ENCODE measurements around the gene GLG1.

DNA sequence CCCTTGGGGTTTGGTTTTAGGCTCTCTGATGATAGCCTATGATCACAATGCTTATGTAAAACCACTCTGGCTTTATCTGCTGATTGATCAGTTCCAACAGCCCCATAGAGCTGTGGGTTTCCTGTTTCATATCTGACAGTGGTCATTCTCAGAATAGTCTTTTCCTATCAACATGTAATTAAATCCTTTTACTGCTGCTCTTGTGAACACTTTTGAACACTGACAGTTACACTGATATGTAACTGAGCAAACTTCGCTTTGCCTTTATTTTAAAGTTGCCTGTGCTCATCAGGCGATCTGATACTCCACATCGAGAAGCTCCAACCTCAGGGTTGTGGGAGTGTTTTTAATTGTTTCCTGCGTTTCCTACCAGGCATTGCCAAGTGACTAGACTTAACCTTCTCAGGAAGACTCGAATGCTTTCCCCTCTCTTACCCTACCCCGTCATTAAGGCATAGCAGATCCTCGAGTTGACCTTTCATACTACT, 168.4 kb downstream of the GLG1 start:
- TF ChIP-seq GATA2 (IDR thresholded peaks at IDR 0.05; ENCODE audit: low read depth, low read length), result no peak
- TF ChIP-seq GATA3 (IDR thresholded peaks at IDR 0.05; ENCODE audit: low read depth, low read length), result no peak
